Body of pancreas (tissue), 4 donors: ENCODE measurements around the gene RIMBP2. TPM values are rescaled to one million over a fixed set of nuclear protein-coding genes. Genes with fewer than 3 reads are reported as not detected.
A peak's percentile ranks its signal among the peaks of the same experiment; 100 is the strongest.

ENCODE experiments used
- ATAC-seq: fragments of 150-250 bp; one replicate; pipeline ENCODE4 v1.9.1; 2016
- DNase-seq, 4 donors: peaks; one replicate each; pipeline ENCODE4 v3.0.0-alpha.2; 2019
- H3K27ac ChIP-seq, 4 donors: fragments of 200-600 bp; sonication (generic); 1 replicate in 3 of 4; 2 replicates in 1 of 4; pipeline versions ENCODE4 v1.5.1 to v1.6.1; 2016 to 2019; ENCODE audit warnings: mild to moderate bottlenecking in 1 of 4, mixed read lengths in 1 of 4, moderate library complexity in 1 of 4
- H3K27me3 ChIP-seq, 2 donors: fragments of 200-600 bp; sonication (generic); one replicate each; pipeline ENCODE4 v1.6.0; 2016; ENCODE audit warnings: mild to moderate bottlenecking in 1 of 2
- H3K36me3 ChIP-seq, 2 donors: fragments of 200-600 bp; sonication (generic); replicated peaks in 1 of 2; 2 replicates each; pipeline ENCODE4 v1.5.1; 2016; ENCODE audit warnings: low read depth in 2 of 2; ENCODE audit not compliant: insufficient read depth in 1 of 2
- H3K4me1 ChIP-seq: fragments of 200-600 bp; sonication (generic); one replicate; pipeline ENCODE4 v1.6.0; 2016
- H3K4me3 ChIP-seq, 2 donors: fragments of 200-600 bp; sonication (generic); 1 replicate in 1 of 2; 2 replicates in 1 of 2; pipeline ENCODE4 v1.5.1; 2016 to 2019
- H3K9me3 ChIP-seq, 3 donors: fragments of 200-600 bp; sonication (generic); 1 replicate in 2 of 3; 2 replicates in 1 of 3; pipeline ENCODE4 v1.5.1; 2016
- POLR2A ChIP-seq, 3 donors: fragments of 450-650 bp; IDR thresholded peaks; one replicate each; pipeline ENCODE4 v1.6.1; 2016; ENCODE audit warnings: antibody characterized with exemption in 3 of 3, mild to moderate bottlenecking in 2 of 3
- WGBS, 2 donors: methylation state at CpG; one replicate each; pipeline ENCODE4 v1.1.5; 2017; 5-methylcytosine and 5-hydroxymethylcytosine counted together
- intact Hi-C: fragments of 100-400 bp; cut with DNase I; formaldehyde crosslinking; loops from one replicate; pipeline ENCODE4 v1.15.1; 2023
- total RNA-seq, 2 donors: library from RNA; depleted of rRNA; stranded (reverse); fragments of >200 nt; gene quantifications; one replicate each; pipeline ENCODE4 v1.1.0, GENCODE V29; 2016
- TF ChIP-seq, protein P1 (sequence below), 7 experiments: fragments of 450-650 bp in 4 of 7; fragments of 200-600 bp in 3 of 7; sonication (generic) in 3 of 7; IDR thresholded peaks; one replicate each; pipeline ENCODE4 v1.5.1; 2016 to 2019; ENCODE audit warnings: antibody characterized with exemption in 7 of 7

RIMBP2 gene
- total RNA-seq, 2 donors from 2014 or later, result 7.3 to 27.4 TPM

DNA sequence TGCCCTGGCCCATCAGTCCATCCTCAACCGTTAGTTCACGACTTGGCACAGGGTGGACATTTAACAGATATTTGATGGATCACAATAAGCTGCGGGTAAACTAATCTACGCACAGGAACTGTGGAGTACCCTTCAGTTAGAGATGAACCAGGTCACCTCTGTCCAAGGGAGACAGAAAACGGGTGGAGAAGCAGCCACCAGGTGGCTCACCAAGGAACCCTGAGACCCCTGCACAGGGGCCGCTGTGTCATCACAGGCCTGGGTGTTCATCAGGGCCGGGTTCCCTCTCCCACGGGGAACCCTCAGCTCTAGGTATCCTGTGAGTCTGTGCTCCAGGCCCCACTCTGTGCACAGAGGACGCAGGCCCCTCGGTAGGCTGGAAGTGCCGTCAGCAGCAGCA, 256.2 kb downstream of the RIMBP2 start:
- ATAC-seq, result no peak
- TF ChIP-seq, protein P1, sequence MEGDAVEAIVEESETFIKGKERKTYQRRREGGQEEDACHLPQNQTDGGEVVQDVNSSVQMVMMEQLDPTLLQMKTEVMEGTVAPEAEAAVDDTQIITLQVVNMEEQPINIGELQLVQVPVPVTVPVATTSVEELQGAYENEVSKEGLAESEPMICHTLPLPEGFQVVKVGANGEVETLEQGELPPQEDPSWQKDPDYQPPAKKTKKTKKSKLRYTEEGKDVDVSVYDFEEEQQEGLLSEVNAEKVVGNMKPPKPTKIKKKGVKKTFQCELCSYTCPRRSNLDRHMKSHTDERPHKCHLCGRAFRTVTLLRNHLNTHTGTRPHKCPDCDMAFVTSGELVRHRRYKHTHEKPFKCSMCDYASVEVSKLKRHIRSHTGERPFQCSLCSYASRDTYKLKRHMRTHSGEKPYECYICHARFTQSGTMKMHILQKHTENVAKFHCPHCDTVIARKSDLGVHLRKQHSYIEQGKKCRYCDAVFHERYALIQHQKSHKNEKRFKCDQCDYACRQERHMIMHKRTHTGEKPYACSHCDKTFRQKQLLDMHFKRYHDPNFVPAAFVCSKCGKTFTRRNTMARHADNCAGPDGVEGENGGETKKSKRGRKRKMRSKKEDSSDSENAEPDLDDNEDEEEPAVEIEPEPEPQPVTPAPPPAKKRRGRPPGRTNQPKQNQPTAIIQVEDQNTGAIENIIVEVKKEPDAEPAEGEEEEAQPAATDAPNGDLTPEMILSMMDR (IDR thresholded peaks at IDR 0.05), result no peak
- TF ChIP-seq POLR2A (IDR thresholded peaks at IDR 0.05), result no peak
- Histone ChIP-seq H3K4me3 (no peak overlapping the region), H3K36me3 (no peaks in the 10 kb centered on the region), H3K27me3 (no peaks in the 10 kb centered on the region), H3K4me1 (no peaks in the 10 kb centered on the region), H3K9me3 (no peaks in the 10 kb centered on the region), H3K27ac (no peak overlapping the region)
- DNase-seq, result no peak
- intact Hi-C loops, result no loop called here
- WGBS, 2 donors, result 53 to 68% methylated on average over 8 to 11 of the region's 11 CpGs

DNA sequence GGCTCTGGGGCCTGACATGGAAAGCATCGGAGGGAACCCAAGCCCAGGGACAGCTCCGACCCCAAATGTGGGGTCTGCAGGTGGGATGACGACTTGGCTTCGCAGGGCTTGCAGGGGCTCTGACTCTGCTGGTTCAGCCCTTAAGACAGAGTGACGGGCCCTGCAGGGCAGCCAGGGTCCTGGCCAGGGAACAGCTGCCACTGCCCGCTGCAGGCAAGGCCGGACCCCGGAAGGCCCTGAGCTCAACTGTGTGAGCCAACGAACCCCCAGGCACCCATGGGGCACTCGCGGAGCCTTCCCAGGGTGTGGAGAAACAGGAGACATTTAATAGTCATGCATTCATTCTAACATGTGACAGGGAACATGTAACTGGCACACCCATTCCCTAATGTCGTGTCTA, 257.8 kb downstream of the RIMBP2 start:
- no peaks in the 10 kb centered on the region for H3K9me3 ChIP-seq
- no peak overlapping the region for H3K27ac ChIP-seq
- H3K4me1 ChIP-seq, result no peaks in the 10 kb centered on the region
- no peak for ATAC-seq
- intact Hi-C loops, result no loop called here
- no peak for DNase-seq
- H3K4me3 ChIP-seq, result no peak overlapping the region
- 60 to 64% methylated on average over 10 to 11 of the region's 12 CpGs for WGBS, 2 donors
- H3K36me3 ChIP-seq, result no peaks in the 10 kb centered on the region
- no peaks in the 10 kb centered on the region for H3K27me3 ChIP-seq
- no peak for TF ChIP-seq POLR2A (IDR thresholded peaks at IDR 0.05)
- TF ChIP-seq, protein P1 (IDR thresholded peaks at IDR 0.05), result no peak

DNA sequence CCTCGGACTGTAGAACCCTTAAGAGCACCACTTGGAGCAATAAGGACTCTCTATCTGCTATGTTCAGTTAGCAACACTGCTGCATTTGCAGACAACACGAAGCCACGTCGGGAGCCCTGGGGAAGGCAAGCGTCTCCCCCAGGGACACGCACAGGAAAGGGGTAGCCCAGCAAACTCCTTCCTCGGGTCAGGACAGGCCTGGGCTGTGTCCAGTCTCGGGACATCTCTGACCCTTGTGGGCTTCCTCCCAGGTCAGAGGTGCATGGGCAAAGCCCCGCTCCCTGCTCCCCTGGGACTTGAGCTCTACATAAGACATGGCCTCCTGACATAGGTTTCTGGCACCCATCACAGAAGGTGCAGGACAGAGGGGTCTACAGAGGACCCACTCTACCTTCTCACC, 258.9 kb downstream of the RIMBP2 start:
- intact Hi-C loops, result no loop called here
- H3K27ac ChIP-seq, result no peak overlapping the region
- TF ChIP-seq, protein P1 (IDR thresholded peaks at IDR 0.05), result no peak
- no peak for TF ChIP-seq POLR2A (IDR thresholded peaks at IDR 0.05)
- no peaks in the 10 kb centered on the region for H3K27me3 ChIP-seq
- WGBS, 2 donors, result 50 to 71% methylated on average over 3 to 7 of the region's 9 CpGs
- no peaks in the 10 kb centered on the region for H3K36me3 ChIP-seq
- ATAC-seq, result no peak
- no peaks in the 10 kb centered on the region for H3K4me1 ChIP-seq
- H3K9me3 ChIP-seq, result no peaks in the 10 kb centered on the region
- H3K4me3 ChIP-seq, result no peak overlapping the region
- DNase-seq, result no peak

DNA sequence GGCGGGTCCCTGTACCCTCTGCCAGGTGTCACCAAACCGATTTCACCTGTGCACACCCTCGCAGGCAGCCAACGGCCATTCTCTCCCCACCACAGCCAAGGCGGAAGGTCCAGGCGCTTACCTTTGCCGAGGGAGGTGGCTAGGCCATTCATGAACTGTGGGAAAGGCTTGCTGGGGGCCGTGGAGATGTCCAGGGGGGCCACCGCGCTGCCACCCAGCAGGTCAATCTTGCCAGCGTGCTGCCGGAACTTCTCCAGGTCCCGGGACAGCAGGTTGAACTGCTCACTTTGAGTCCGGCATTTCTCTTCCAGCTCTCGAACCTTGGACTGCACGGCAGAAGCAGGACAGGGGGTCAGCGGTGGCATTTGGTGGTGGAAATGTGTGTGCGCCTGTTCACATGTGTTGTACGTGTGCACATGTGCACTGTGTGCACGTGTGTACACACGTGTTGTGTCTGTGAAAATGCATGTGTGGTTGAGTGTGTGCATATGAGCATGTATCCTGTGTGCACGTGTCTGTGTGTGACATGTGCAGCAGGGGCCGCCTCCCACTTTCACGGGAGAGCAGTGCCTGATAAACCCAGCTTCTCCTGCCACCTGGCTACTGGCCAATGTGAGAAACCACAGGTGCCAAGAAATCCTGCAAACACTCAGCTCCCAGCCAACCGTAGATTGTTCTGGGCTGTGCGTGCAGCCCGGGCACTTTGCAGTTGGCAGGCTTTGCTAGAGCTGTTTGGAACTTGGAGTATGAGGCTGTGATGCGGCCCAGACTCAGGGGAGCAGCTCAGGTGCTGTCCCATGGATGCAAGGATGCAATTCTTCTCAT, 259.5 kb downstream of the RIMBP2 start:
- H3K4me3 ChIP-seq, result no peak overlapping the region
- H3K27ac ChIP-seq, result no peak overlapping the region
- intact Hi-C loops, result no loop called here
- H3K36me3 ChIP-seq, result no peaks in the 10 kb centered on the region
- ATAC-seq (peak; percentile 50), DNase-seq (peak; percentile 58 to 78 (median 72))
- no peaks in the 10 kb centered on the region for H3K4me1 ChIP-seq
- H3K27me3 ChIP-seq, result no peaks in the 10 kb centered on the region
- TF ChIP-seq, protein P1 (IDR thresholded peaks at IDR 0.05), result no peak
- no peak for TF ChIP-seq POLR2A (IDR thresholded peaks at IDR 0.05)
- H3K9me3 ChIP-seq, result no peaks in the 10 kb centered on the region
- 50 to 63% methylated on average over 19 to 28 of the region's 28 CpGs for WGBS, 2 donors

DNA sequence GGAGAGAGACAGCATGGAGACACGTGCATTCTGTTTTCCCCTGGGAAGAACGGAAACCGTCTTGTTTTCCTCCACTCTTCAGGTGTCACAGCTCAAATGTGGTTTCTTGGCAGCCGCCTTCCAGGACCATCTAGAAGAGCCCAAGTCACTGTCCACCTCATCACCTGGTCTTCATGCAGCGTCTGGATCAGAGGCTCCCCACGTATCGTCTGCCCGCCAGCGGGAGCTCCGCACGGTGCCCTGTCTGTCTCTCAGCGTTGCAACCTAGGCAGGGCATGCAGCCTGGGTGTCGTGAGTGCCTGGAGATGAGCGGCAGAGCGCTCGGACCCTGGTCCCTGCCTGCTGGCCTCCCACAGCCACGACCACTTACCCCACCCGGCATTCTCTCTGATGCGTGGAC, 260.9 kb downstream of the RIMBP2 start:
- Histone ChIP-seq H3K36me3 (no peaks in the 10 kb centered on the region), H3K4me3 (no peak overlapping the region), H3K27me3 (no peaks in the 10 kb centered on the region), H3K4me1 (no peaks in the 10 kb centered on the region), H3K9me3 (no peaks in the 10 kb centered on the region), H3K27ac (no peak overlapping the region)
- ATAC-seq (no peak), DNase-seq (no peak)
- no peak for TF ChIP-seq POLR2A (IDR thresholded peaks at IDR 0.05)
- TF ChIP-seq, protein P1 (IDR thresholded peaks at IDR 0.05), result no peak
- intact Hi-C loops, result no loop called here
- 75 to 79% methylated on average over 17 to 19 of the region's 19 CpGs for WGBS, 2 donors
